AG09319 (cell line): ENCODE results near the gene PPP2R2D.

Experiments
- DNase-seq: peaks from one replicate; pipeline ENCODE4 v3.0.0-alpha.2; 2010; ENCODE audit warnings: low read depth; ENCODE audit errors: extremely low read depth
- CTCF ChIP-seq: IDR thresholded peaks from 2 replicates; pipeline ENCODE4 v1.5.1; 2011; ENCODE audit warnings: low read depth, mild to moderate bottlenecking, inconsistent platforms, low read length, moderate library complexity

PPP2R2D gene

GRCh38 chr10:131885391-131886165 lies 15.2 kb upstream of the PPP2R2D start:
- no peak; the same call in none of the 2 replicates for TF ChIP-seq CTCF
- no peak for DNase-seq

- TF ChIP-seq CTCF, result no peak
- DNase-seq, result no peak
Measured at GRCh38 chr10:131886237-131886636, 14.6 kb upstream of the PPP2R2D start.

GRCh38 chr10:131888186-131888604 lies 12.6 kb upstream of the PPP2R2D start:
- DNase-seq, result no peak
- TF ChIP-seq CTCF, result no peak

GRCh38 chr10:131889755-131890154 lies 11.1 kb upstream of the PPP2R2D start:
- no peak for DNase-seq
- TF ChIP-seq CTCF, result no peak

GRCh38 chr10:131890276-131891195 lies 10.3 kb upstream of the PPP2R2D start:
- TF ChIP-seq CTCF, result no peak
- no peak for DNase-seq

- DNase-seq, result no peak
- no peak for TF ChIP-seq CTCF
Measured at GRCh38 chr10:131891196-131891928, 9.4 kb upstream of the PPP2R2D start.
